Stimulated activated CD4-positive, alpha-beta T cell treated with anti-CD3 and anti-CD28 coated beads, Interleukin-1b, Interleukin-23, amount 100 ng/mL, for 48 hours (primary cell): Measurements from ENCODE around the gene HLA-DRB1.
"Not testable (repeated sequence)": the region's sequence is repeated elsewhere in the genome, so short reads cannot be mapped to it uniquely, and the experiment has no call there.

ENCODE experiments used
- DNase-seq: peaks from one replicate; pipeline ENCODE4 v3.0.0-alpha.2; 2020

HLA-DRB1 gene

GRCh38 chr6:32609391-32609730 is 19.7 kb upstream of the HLA-DRB1 start:
- no peak for DNase-seq

GRCh38 chr6:32608362-32608761 is 18.7 kb upstream of the HLA-DRB1 start:
- DNase-seq, result no peak

- DNase-seq, result no peak
Measured at GRCh38 chr6:32607988-32608298, 18.3 kb upstream of the HLA-DRB1 start.

DNA sequence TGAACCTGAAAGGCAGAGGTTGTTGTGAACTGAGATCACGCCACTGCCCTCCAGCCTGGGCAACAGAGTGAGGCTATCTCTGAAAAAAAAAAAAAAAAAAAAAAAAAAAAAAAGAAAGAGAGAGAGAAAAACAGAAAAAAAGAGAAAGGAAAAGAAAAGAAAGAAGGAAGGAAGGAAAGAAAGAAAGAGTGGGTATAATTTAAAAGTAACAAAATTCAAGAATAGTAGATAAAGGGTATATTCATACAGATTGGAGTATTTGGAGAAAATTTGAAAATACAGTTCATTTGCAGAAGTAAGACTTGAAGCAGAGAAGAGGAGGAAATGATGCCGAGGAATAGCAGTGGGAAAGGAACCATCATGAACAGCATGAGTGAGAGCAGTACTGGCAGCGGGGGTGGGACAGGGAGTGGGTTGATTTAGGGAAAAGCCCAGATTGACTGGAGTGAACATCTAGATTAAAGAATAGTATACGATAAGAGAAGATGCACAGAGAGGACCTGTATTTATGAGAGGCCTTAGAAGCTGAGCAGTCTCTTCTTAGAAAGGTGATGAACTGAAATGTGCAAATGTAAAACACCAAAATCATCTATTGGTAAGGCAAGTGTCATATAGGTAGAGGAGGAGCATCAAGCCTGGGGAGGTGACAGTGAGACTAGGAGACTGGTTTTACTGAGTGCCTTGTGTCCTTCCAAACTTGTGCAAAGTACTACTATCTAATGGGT is 17.8 kb upstream of the HLA-DRB1 start:
- no peak for DNase-seq

DNA sequence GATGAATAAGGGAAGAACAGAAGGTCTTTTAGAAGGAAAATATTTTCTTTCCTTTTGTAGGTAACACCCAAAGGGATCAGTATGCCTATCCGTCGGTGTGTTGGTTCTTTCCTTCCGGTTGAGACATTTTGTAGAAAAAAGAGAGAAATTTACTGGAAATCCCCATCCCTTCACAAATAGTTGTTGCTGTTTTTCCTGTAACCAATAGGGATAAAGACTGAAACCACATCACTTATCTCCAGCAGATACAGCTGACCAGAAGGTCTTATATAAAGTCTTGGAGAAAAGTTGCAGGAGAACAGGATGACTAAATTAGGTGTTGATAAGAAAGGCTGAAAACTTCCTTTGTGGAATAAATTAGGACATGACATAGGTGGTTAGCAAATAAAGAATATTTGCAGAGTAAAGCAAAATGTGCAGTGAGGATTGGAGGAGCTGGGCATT is 14.8 kb upstream of the HLA-DRB1 start:
- DNase-seq, result no peak

DNA sequence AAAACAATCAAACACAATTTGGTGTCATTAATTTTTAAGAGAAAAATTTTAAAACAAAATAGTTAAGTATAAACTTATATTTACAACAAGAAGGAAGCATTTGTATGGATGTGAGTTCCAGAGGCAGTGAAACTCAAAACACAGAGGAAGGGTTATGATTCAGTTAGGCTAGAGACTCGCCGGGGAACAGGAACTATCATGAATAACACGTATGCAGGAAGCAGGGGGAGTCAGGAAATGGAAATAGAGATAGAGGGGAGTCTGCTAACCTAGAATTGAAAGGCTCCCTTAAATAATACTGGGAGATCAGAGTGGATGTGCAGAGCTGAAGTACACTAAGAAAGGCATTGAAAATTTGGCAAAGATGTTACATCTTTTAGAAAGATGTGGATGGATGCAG is 14.2 kb upstream of the HLA-DRB1 start:
- DNase-seq, result no peak

DNA sequence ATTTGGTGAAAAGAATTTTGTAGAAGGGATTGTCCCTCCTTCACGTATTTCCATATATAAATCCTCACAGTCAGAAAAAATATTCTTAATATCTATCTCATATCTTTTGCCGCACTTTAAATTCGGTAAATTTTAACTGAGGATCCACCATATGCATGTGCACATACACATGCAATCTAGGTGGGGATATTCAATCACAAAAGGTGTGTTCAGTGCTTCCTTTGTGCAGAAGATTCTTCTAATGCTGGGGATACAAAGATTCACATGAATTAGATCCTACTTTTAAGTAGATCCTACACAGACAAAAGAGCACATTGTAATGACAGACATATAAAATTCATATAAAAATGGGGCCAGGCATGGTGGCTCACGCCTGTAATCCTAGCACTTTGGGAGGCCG is 13.6 kb upstream of the HLA-DRB1 start:
- DNase-seq, result no peak

DNA sequence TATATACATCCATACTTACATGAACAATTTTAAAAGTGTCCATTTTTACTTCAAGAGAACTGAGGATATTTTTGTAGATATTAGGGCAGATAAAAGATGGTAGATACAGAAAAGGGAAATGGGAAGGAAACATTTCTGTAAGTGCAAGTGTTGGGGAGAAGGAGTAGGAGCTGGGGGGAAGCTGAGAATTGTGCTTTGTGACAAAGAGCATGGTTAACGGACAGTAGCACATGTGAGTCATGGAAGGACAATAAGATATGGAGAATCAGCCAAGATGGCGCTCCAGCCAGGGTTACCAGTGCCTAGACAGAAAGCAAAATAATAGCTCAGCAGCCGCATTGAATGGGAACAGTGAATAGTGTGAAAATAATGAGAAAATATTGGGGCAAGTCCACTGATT is 12.7 kb upstream of the HLA-DRB1 start:
- DNase-seq, result no peak

GRCh38 chr6:32597024-32597423 is 7.4 kb upstream of the HLA-DRB1 start:
- no peak for DNase-seq

DNA sequence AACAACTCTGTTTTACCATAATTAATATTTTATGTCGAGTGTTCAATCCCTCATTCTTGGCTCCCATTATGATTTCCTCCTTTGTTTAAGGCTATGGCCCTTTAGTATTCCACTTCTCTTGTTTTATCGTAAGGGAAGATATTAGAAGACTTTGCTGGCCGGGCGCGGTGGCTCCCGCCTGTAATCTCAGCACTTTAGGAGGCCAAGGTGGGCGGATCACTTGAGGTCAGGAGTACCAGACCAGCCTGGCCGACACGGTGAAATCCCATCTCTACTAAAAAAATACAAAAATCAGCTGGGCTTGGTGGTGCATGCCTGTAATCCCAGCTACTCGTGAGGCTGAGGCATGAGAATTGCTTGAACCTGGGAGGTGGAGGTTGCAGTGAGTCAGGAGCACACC is 1.1 kb upstream of the HLA-DRB1 start:
- DNase-seq, result not testable (repeated sequence)

GRCh38 chr6:32588156-32588555 is 1.5 kb downstream of the HLA-DRB1 start:
- no peak for DNase-seq

- DNase-seq, result no peak
Measured at GRCh38 chr6:32583527-32583898, 6.1 kb downstream of the HLA-DRB1 start.

DNA sequence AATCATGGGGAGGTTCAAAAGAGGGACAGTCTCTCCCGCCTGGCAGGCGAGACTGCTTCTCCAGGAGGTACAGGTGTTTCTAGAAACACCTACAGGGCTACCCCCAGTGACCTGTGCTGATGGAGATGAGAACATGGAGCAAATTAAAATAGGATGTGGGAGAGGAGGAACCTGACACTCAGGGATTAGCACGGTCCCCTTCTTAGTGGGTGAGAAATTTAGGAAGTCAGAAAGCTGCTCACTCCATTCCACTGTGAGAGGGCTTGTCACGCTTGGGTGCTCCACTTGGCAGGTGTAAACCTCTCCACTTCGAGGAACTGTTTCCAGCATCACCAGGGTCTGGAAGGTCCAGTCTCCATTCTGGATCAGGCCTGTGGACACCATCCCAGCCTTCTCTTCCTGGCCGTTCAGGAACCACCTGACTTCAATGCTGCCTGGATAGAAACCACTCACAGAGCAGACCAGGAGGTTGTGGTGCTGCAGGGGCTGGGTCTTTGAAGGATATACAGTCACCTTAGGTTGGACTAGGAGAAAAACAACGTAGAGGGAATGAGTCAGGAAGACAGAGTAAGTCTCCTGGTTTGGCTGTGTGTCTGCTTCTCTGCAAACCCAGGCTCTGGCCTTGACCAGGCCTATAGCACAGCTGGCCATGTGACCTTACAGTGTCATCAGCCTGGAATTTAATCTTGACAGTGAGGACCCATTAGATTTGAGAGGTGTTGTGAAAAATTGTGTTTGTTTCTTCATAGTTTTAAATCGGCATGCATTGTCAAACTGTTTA is 8.1 kb downstream of the HLA-DRB1 start:
- DNase-seq, result no peak

DNA sequence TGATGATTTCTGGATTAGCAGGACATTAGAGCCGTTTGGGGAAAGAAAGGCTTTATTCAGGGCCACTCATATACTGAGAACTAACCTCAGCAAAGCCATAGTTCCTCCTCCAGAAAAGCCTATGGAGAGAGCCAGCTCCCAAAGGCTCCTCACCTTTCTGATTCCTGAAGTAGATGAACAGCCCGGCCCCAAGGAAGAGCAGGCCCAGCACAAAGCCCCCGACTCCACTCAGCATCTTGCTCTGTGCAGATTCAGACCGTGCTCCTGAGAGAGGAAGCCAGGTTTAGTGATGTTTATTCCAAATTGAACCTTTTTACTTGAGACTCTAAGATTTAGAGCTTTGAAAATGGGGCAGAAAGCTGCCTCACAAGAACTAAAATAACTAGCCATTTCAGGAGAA is 9.1 kb downstream of the HLA-DRB1 start:
- no peak for DNase-seq

DNA sequence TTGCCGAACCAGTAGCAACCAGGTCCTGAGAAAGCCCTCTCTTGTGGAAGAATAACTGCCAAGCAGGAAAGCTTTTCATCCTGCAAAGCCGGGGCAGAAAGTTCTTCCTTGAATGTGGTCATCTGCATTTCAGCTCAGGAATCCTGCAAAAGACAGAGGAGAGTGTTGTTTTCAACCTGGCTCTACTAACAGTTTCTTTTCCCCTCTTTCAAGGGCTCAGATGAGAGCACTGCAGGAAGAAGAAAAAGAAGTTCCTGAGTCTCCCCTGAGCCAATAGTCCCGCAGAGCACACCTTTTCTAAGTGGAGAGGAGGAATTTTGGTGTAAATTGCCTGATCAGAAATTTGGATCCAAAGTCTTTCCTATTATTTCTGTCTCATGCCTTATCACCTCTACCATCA is 10.7 kb downstream of the HLA-DRB1 start:
- no peak for DNase-seq

DNA sequence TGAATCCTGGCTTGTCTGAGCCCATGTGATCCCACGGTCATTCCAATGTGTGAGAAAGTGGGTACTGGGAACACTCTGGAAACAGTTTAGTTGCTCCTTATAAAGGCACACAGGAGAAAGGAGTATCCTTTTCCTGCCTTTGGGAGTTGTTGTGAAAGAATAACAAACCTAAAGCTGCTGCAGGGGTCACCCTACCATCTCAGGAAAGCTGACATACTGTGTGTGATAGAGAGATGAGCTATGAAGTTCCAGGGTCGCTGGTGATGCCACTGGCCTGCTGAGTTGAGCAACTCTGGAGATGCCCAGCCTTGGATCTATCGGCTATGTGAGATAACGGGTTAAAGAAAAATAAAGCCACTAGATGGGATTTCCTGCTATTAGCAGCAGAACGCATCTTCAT is 12.2 kb downstream of the HLA-DRB1 start:
- not testable (repeated sequence) for DNase-seq

DNA sequence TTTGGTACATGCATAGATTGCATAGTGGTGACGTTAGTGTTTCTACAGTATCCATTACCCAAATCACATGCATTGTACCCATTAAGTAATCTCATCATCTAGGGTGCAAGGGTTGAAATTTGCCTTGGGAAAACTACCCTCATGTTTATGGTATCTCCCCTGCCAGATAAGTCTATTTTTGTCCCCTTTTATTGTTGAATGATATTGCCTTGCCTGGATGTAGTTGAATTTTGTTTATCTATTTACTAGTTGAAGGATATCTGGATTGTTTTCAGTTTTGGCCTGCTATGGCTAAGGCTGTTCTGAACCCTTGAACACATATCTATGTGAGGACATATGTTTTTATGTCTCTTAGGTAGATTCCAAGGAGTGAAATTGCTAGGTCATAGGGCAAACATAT is 13.4 kb downstream of the HLA-DRB1 start:
- DNase-seq, result no peak

DNA sequence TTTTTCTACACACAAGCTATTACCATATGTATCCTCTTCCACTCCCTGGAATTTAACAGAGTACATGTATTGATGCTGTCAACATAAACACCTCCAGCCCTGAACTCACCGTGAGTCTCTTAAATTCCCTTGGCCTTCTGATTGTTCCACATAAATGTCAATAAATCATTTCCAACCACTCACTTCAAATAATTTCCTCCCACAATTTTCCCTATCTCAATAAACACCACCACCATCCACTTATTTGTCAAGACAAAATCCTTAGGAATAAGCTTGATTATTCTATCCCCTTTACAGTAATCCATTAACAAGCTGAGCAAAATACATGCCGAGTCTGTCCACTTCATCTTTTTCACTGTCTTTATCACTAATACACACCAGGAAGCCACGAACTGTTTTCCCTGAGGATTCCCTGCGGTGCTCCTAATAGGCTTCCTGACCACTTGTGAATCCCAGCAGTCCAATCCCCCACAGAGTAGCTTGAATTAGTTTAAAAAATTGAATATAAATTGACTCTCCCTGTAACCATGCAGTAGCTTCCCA is 19.2 kb downstream of the HLA-DRB1 start:
- DNase-seq, result no peak

DNA sequence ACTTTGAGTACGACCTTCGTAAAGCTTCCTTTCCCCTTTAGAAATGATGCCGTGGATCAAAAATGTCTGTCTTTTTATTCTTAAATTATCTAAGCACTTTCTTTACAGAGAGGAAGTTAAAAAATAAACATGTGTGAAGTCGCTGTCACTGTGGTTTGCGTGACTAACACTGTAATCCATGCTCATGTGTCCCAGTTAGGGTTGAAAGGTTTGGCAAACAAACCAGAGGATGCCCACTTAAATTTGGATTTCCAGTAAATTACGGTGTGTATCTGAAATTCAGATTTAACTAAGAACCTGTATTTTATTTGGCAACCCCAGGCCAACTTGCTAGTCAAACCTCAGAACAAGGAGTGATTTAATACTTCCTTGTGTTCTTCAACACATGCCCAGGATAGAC is 21.1 kb downstream of the HLA-DRB1 start:
- no peak for DNase-seq

GRCh38 chr6:32566957-32567356 is 22.7 kb downstream of the HLA-DRB1 start:
- DNase-seq, result no peak

- no peak for DNase-seq
Measured at GRCh38 chr6:32565511-32565910, 24.1 kb downstream of the HLA-DRB1 start.

DNA sequence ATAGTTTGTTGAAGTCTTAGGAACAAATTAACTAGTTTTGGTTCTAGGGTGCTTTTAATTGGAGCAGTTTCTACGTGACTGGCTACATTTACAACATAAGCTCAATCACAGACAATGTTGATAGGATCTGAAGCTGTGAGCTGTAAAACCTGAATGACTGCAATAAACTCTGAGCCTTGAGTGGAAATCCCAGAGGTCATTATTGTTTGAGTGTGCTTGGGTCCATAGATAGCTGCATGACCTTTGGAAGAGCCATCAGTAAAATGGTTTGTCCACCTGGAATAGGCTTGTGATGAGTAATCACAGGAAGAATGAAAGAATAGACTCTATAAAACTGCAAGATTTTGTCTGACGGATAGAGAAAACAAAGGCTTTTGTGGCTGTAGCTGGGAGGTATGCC is 26.7 kb downstream of the HLA-DRB1 start:
- no peak for DNase-seq

GRCh38 chr6:32559747-32560146 is 29.9 kb downstream of the HLA-DRB1 start:
- DNase-seq, result no peak

- no peak for DNase-seq
Measured at GRCh38 chr6:32558426-32559057, 31.1 kb downstream of the HLA-DRB1 start.
